Activated T-cell treated with anti-CD3 and anti-CD28 coated beads, Interleukin-2, amount 50 U/mL, for 24 hours (primary cell): ENCODE measurements around the gene LST1.
A peak's percentile ranks its signal among the peaks of the same experiment; 100 is the strongest.

Experiments used
- DNase-seq: peaks from one replicate; pipeline ENCODE4 v3.0.0-alpha.2; 2020
- H3K27ac Mint-ChIP-seq: 2 replicates; pipeline ENCODE4 v1.8.0; 2020; ENCODE audit warnings: mild to moderate bottlenecking, mixed read lengths
- H3K27me3 Mint-ChIP-seq: 2 replicates; pipeline ENCODE4 v1.8.0; 2020; ENCODE audit warnings: mixed read lengths
- H3K36me3 Mint-ChIP-seq: 2 replicates; pipeline ENCODE4 v1.8.0; 2020; ENCODE audit warnings: low read depth, mixed read lengths
- H3K4me1 Mint-ChIP-seq: 2 replicates; pipeline ENCODE4 v1.8.0; 2020; ENCODE audit warnings: low read depth, mixed read lengths
- H3K4me3 Mint-ChIP-seq: 2 replicates; pipeline ENCODE4 v1.8.0; 2020; ENCODE audit warnings: mild to moderate bottlenecking, moderate library complexity, mixed read lengths
- H3K9me3 Mint-ChIP-seq: 2 replicates; pipeline ENCODE4 v1.8.0; 2020; ENCODE audit warnings: mixed read lengths

LST1 gene

GRCh38 chr6:31574106-31575061, 11.7 kb upstream of the LST1 start:
- H3K27ac Mint-ChIP-seq, result peak overlapping the region; percentile 99

GRCh38 chr6:31575335-31575901, 10.7 kb upstream of the LST1 start, which contains the start of gene TNF:
TSS of gene TNF (plus strand) at chr6:31575565. CDS start at chr6:31575742, 177 bp downstream.
- peak; percentile 89 for DNase-seq
- Mint-ChIP-seq H3K4me3 (peak within 1 kb of the TSS; percentile 97), H3K27me3 (no peaks in the 10 kb centered on the region), H3K9me3 (no peaks in the 10 kb centered on the region), H3K4me1 (peaks cover 87% of the 10 kb centered on the region), H3K36me3 (peaks cover 80% of the 10 kb centered on the region), H3K27ac (peak within 1 kb of the TSS; percentile 99)

More at GRCh38 chr6:31574106-31575061, 11.7 kb upstream of the LST1 start:
- Mint-ChIP-seq H3K27me3 (no peaks in the 10 kb centered on the region), H3K4me1 (peaks cover 88% of the 10 kb centered on the region), H3K4me3 (peak overlapping the region; percentile 97), H3K9me3 (no peaks in the 10 kb centered on the region), H3K36me3 (peaks cover 74% of the 10 kb centered on the region)
- DNase-seq, result peak; percentile 75

DNA sequence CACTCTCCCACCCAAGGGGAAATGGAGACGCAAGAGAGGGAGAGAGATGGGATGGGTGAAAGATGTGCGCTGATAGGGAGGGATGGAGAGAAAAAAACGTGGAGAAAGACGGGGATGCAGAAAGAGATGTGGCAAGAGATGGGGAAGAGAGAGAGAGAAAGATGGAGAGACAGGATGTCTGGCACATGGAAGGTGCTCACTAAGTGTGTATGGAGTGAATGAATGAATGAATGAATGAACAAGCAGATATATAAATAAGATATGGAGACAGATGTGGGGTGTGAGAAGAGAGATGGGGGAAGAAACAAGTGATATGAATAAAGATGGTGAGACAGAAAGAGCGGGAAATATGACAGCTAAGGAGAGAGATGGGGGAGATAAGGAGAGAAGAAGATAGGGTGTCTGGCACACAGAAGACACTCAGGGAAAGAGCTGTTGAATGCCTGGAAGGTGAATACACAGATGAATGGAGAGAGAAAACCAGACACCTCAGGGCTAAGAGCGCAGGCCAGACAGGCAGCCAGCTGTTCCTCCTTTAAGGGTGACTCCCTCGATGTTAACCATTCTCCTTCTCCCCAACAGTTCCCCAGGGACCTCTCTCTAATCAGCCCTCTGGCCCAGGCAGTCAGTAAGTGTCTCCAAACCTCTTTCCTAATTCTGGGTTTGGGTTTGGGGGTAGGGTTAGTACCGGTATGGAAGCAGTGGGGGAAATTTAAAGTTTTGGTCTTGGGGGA, 10.0 kb upstream of the LST1 start:
- Mint-ChIP-seq H3K4me3 (peak overlapping the region; percentile 97), H3K9me3 (no peaks in the 10 kb centered on the region), H3K36me3 (peaks cover 85% of the 10 kb centered on the region), H3K27me3 (no peaks in the 10 kb centered on the region), H3K4me1 (peaks cover 84% of the 10 kb centered on the region), H3K27ac (peak overlapping the region; percentile 99)
- DNase-seq, result no peak

GRCh38 chr6:31576897-31577578, 9.0 kb upstream of the LST1 start:
- Mint-ChIP-seq H3K4me1 (peaks cover 79% of the 10 kb centered on the region), H3K4me3 (peak overlapping the region; percentile 97), H3K9me3 (no peaks in the 10 kb centered on the region), H3K36me3 (peaks cover 92% of the 10 kb centered on the region), H3K27me3 (no peaks in the 10 kb centered on the region), H3K27ac (peak overlapping the region; percentile 99)
- DNase-seq, result peak; percentile 72

GRCh38 chr6:31577579-31577966, 8.5 kb upstream of the LST1 start:
- no peaks in the 10 kb centered on the region for H3K9me3 Mint-ChIP-seq
- H3K36me3 Mint-ChIP-seq, result peaks cover 87% of the 10 kb centered on the region
- peak overlapping the region; percentile 99 for H3K27ac Mint-ChIP-seq
- no peaks in the 10 kb centered on the region for H3K27me3 Mint-ChIP-seq
- H3K4me3 Mint-ChIP-seq, result peak overlapping the region; percentile 97
- peaks cover 81% of the 10 kb centered on the region for H3K4me1 Mint-ChIP-seq
- no peak for DNase-seq

- Mint-ChIP-seq H3K27ac (peak overlapping the region; percentile 91), H3K27me3 (no peaks in the 10 kb centered on the region), H3K36me3 (peaks cover 80% of the 10 kb centered on the region), H3K4me3 (peak overlapping the region; percentile 97), H3K4me1 (peaks cover 80% of the 10 kb centered on the region), H3K9me3 (no peaks in the 10 kb centered on the region)
- no peak for DNase-seq
Observed at GRCh38 chr6:31578184-31579118, 7.6 kb upstream of the LST1 start.

GRCh38 chr6:31579119-31579505, 7.0 kb upstream of the LST1 start:
- H3K27ac Mint-ChIP-seq, result peak overlapping the region; percentile 91
- DNase-seq, result peak; percentile 57
- H3K4me1 Mint-ChIP-seq, result peaks cover 80% of the 10 kb centered on the region
- H3K27me3 Mint-ChIP-seq, result no peaks in the 10 kb centered on the region
- peaks cover 75% of the 10 kb centered on the region for H3K36me3 Mint-ChIP-seq
- peak overlapping the region; percentile 97 for H3K4me3 Mint-ChIP-seq
- H3K9me3 Mint-ChIP-seq, result no peaks in the 10 kb centered on the region

DNA sequence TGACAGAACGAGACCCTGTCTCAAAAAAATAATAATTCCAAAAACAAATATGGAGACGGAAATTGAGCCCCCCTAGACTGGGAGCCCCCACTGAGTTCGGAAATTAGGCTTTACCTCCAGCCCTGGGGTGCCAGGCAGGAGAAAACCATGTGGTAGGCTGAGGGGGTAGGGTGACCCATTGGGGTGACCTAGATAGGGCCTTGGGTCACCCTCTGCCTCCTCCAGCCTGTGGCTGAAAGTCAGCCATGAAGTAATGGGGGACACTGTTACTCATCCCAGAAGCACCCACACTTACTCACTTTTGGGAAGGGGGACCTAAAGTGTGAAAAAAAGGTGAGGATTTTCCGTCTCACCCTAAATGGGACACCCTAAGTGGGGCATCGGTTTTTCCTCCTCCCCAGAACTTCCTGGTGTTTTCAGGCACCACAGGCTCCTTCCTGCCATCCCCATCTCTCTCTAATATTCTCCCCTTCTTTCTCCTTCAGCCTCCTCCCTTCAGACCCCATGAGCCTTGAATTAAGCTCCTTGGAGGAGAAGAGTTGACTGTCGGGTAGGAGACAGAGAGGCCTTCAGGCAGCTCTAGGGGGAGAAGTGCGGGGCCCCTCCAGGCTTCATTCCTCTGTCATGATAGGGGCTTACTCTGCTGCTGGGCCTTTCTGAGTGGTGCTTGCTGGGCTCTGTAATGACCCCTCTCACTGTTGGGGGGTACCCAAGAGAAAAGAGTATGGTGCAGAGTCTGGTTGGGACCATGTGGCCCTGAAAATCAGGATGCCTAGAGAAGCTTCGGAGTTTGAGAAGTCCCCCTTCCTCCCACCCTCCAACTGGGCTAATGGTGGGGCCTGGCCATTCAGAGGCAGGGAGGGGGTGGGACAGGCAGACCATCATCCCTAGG, 6.3 kb upstream of the LST1 start:
- peak overlapping the region; percentile 91 for H3K27ac Mint-ChIP-seq
- peak; percentile 67 for DNase-seq
- peak overlapping the region; percentile 97 for H3K4me3 Mint-ChIP-seq
- peaks cover 75% of the 10 kb centered on the region for H3K4me1 Mint-ChIP-seq
- no peaks in the 10 kb centered on the region for H3K9me3 Mint-ChIP-seq
- peaks cover 69% of the 10 kb centered on the region for H3K36me3 Mint-ChIP-seq
- H3K27me3 Mint-ChIP-seq, result no peaks in the 10 kb centered on the region

DNA sequence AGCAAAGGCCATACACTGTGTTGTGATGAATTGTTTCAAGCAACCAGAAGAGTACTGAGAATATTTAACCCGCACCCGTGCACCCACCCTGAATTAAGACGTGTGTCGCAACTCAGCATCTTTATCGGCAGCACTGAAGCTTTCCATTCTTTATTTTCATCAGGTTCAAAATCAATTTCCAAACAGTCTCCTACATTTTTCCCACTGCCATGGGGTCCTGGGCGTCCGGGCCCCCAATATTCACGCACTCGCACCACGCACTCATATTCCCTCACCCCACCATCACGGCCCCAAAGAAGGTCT, 5.7 kb upstream of the LST1 start:
- Mint-ChIP-seq H3K36me3 (peaks cover 64% of the 10 kb centered on the region), H3K27ac (peak overlapping the region; percentile 91), H3K9me3 (no peaks in the 10 kb centered on the region), H3K4me1 (peaks cover 75% of the 10 kb centered on the region), H3K27me3 (no peaks in the 10 kb centered on the region), H3K4me3 (peak overlapping the region; percentile 97)
- DNase-seq, result no peak

DNA sequence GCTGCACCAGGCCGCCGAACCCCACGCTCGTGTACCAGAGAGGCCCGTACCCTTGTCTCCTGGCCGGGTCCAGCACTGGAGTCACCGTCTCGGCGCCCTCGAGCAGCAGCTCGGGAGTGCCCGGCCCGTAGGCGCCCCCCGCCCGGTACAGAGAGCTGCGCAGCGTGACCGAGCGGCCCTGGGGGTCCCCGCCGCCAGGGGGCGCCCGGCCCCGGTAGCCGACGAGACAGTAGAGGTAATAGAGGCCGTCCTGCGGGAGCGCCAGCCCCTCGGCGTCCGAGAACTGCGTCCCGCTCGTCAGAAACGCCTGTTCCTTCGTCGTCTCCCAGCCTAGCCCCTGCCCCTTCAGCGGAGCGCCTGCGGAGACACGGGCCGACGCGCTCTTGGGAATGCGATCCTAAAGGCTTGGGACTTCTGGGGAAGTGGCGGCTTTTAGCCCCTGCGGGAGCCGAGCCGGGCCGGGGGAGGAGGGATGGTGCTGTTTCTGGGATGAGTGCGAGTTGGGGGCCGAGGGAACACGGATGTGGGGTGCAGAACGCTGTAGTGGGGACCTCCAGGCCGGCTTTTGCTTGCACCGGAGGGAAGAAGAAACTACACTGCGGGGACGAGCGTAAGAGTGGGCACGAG, 5.2 kb upstream of the LST1 start:
- Mint-ChIP-seq H3K4me3 (peak overlapping the region; percentile 97), H3K4me1 (peaks cover 75% of the 10 kb centered on the region), H3K27me3 (no peaks in the 10 kb centered on the region), H3K27ac (peak overlapping the region; percentile 91), H3K9me3 (no peaks in the 10 kb centered on the region), H3K36me3 (peaks cover 59% of the 10 kb centered on the region)
- peak; percentile 94 for DNase-seq

- Mint-ChIP-seq H3K4me3 (peak overlapping the region; percentile 97), H3K27me3 (no peaks in the 10 kb centered on the region), H3K27ac (peak overlapping the region; percentile 91), H3K9me3 (no peaks in the 10 kb centered on the region), H3K4me1 (peaks cover 78% of the 10 kb centered on the region), H3K36me3 (peaks cover 52% of the 10 kb centered on the region)
- peak; percentile 65 for DNase-seq
Observed at GRCh38 chr6:31581434-31582229, 4.4 kb upstream of the LST1 start.

DNA sequence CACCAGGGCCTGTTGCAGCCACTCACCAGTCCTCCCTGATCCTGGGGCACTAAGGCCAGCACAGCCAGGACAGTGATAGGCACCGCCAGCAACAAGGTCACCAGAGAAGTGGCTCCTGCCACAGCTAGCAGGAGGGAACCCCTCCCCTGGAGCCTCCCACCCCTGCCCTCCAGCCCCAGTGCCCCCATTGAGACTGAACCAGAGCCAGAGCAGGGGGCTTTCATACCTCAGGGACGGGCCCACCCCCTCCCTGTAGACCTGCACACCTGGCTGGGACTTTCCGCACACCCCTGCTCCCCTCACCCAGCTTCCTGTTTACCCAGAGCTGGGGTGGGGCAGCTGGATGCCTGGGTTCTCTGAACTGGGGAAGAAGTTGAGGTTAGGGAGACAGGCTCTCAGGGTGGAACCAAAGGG, 3.8 kb upstream of the LST1 start, which contains the start of gene LTB:
Gene LTB, minus strand, starts transcription at position 195 of the 414 bp plus-strand sequence. Its CDS starts 7 bp downstream, at position 188.
- peaks cover 78% of the 10 kb centered on the region for H3K4me1 Mint-ChIP-seq
- H3K27me3 Mint-ChIP-seq, result no peaks in the 10 kb centered on the region
- peak; percentile 73 for DNase-seq
- H3K36me3 Mint-ChIP-seq, result peaks cover 46% of the 10 kb centered on the region
- H3K4me3 Mint-ChIP-seq, result peak within 1 kb of the TSS; percentile 97
- peak within 1 kb of the TSS; percentile 91 for H3K27ac Mint-ChIP-seq
- H3K9me3 Mint-ChIP-seq, result no peaks in the 10 kb centered on the region
